Caco-2 (cell line): ENCODE results near the gene PNKD. TPM values are rescaled to one million over a fixed set of nuclear protein-coding genes. Genes with fewer than 3 reads are reported as not detected.
A peak's percentile ranks its signal among the peaks of the same experiment; 100 is the strongest.

Experiments used
- BruUV-seq: library from RNA; stranded (reverse); fragments of 400-500 nt; replicated peaks from 2 replicates; lab custom pipeline; 2021; lab: Mats Ljungman, UMichigan
- CTCF ChIA-PET: fragments of 300-600 bp; sonication (Branson Sonifier 250); formaldehyde crosslinking; loops from one replicate; lab custom pipeline; 2022; ENCODE audit warnings: antibody characterized with exemption; lab: Charles Lee
- POLR2A ChIA-PET: fragments of 300-600 bp; sonication (Branson Sonifier 250); formaldehyde crosslinking; loops from one replicate; lab custom pipeline; 2022; ENCODE audit warnings: antibody characterized with exemption; lab: Charles Lee
- DNase-seq, 2 experiments: peaks; one replicate each; pipeline versions ENCODE4 v3.0.0 to v3.0.0-alpha.2; 2020 to 2022
- H3K27me3 ChIP-seq: replicated peaks from 2 replicates; pipeline ENCODE4 v1.6.0; 2011; ENCODE audit warnings: low read length; ENCODE audit not compliant: control insufficient read depth, insufficient read depth
- H3K36me3 ChIP-seq: 2 replicates; pipeline ENCODE4 v1.5.1; 2011; ENCODE audit warnings: low read length; ENCODE audit not compliant: control insufficient read depth, insufficient read depth
- H3K4me1 ChIP-seq: fragments of 250-450 bp; sonication (Bioruptor Pico); 2 replicates; pipeline ENCODE4 v1.5.1; 2020; ENCODE audit warnings: mild to moderate bottlenecking
- H3K4me3 ChIP-seq: 2 replicates; pipeline ENCODE4 v1.5.1; 2011; ENCODE audit warnings: low read depth, mild to moderate bottlenecking, control low read depth, low read length
- H3K9me3 ChIP-seq: fragments of 250-450 bp; sonication (Bioruptor Pico); 2 replicates; pipeline ENCODE4 v1.5.1; 2020; ENCODE audit warnings: mild to moderate bottlenecking, moderate library complexity
- H3K27ac Mint-ChIP-seq: one replicate; pipeline ENCODE4 v1.8.0; 2022; ENCODE audit warnings: mixed read lengths; ENCODE audit not compliant: unreplicated experiment
- H3K27me3 Mint-ChIP-seq: one replicate; pipeline ENCODE4 v1.8.0; 2022; ENCODE audit warnings: mixed read lengths; ENCODE audit not compliant: insufficient read depth, unreplicated experiment
- H3K36me3 Mint-ChIP-seq: one replicate; pipeline ENCODE4 v1.8.0; 2022; ENCODE audit warnings: mild to moderate bottlenecking, mixed read lengths; ENCODE audit not compliant: insufficient read depth, unreplicated experiment
- H3K4me1 Mint-ChIP-seq: one replicate; pipeline ENCODE4 v1.8.0; 2022; ENCODE audit warnings: low read depth, mixed read lengths; ENCODE audit not compliant: unreplicated experiment
- H3K4me3 Mint-ChIP-seq: one replicate; pipeline ENCODE4 v1.8.0; 2022; ENCODE audit warnings: mild to moderate bottlenecking, moderate library complexity, mixed read lengths; ENCODE audit not compliant: unreplicated experiment
- H3K9me3 Mint-ChIP-seq: one replicate; pipeline ENCODE4 v1.8.0; 2022; ENCODE audit warnings: mixed read lengths; ENCODE audit not compliant: unreplicated experiment
- intact Hi-C: fragments of 100-400 bp; cut with micrococcal nuclease; formaldehyde crosslinking; loops from one replicate; pipeline ENCODE4 v1.10.0; 2022; ENCODE audit not compliant: unreplicated experiment
- total RNA-seq: library from RNA; stranded (reverse); gene quantifications from 2 replicates; pipeline ENCODE4 v1.2.3, GENCODE V29; 2022
- TF ChIP-seq, protein P1 (sequence below), 2 experiments: fragments of 200-600 bp in 1 of 2; IDR thresholded peaks; 1 replicate in 1 of 2; 2 replicates in 1 of 2; pipeline versions ENCODE4 v1.5.1 to v1.8.0; 2011 to 2022; ENCODE audit warnings: antibody characterized with exemption in 1 of 2, control low read depth in 1 of 2, inconsistent platforms in 1 of 2, low read depth in 1 of 2, low read length in 1 of 2, mild to moderate bottlenecking in 1 of 2, moderate library complexity in 1 of 2; ENCODE audit not compliant: insufficient read depth in 1 of 2, severe bottlenecking in 1 of 2, unreplicated experiment in 1 of 2

Gene PNKD
- total RNA-seq, 1 experiment from 2014 or later: 39.2 TPM

GRCh38 chr2:218291318-218292047 lies 21.2 kb downstream of the PNKD start:
- intact Hi-C loops: loop anchor here (1.0 to 10.0 kb wide), 3 partner anchors 10 to 273 kb away; partner anchors contain the start of genes CNOT9 and USP37
- peaks cover 88% of the 10 kb centered on the region for H3K4me1 ChIP-seq

DNA sequence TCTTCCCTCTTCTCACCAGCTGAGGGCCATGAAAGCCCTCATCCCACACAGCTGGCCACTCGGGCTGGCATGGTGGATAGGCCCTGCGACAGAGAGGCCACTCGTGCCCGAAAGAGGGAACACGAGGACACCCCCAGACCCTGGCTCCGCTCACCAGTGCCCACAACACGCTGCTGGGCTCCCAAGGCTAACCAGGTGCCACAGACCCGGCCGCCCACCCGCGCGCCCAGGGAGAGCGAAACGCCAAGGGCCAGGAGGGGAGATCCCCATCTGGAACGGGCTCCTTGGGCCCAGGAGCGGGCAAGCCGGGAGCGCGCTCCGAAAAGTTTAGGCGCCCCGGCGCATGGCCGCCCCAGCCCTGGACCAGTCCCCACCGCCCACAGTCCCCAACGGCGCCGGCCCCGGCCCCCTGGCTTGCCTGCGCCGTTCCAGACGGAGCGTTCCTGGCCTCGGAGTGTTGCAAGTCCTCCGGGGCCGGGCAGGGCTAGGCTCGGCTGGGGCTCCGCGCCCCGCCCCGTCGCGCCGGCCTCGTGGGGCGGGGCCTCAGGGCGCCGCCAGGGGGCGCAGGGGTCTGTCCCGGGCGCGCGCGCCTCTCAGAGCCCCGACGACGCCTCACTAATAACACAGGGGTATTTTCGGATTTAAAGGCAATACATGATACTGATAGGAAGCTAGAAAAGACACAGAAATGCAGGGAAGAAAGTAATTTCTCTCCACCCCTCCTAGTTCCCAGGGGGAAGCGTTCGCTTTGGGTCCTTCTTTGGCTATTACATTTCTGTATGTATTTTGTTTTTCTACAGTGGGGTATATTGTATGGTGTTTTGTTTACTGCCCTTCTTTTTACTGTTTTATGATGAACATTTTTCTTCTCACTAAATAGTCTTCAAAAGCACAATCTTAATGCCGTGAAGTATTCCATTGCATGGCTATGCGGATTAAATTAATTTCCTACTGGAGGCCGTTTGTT lies 22.0 kb downstream of the PNKD start, which contains the start of gene TMBIM1:
TMBIM1 (minus strand) TSS at position 456 of the 967 bp plus-strand sequence. CDS start 10,362 bp downstream, outside the sequence.
- intact Hi-C loops: loop anchor here (1.0 to 10.0 kb wide), 5 partner anchors 9 to 272 kb away; partner anchors contain the start of genes CNOT9 and USP37
- peaks cover 56% of the 10 kb centered on the region for H3K4me1 Mint-ChIP-seq
- TF ChIP-seq, protein P1, sequence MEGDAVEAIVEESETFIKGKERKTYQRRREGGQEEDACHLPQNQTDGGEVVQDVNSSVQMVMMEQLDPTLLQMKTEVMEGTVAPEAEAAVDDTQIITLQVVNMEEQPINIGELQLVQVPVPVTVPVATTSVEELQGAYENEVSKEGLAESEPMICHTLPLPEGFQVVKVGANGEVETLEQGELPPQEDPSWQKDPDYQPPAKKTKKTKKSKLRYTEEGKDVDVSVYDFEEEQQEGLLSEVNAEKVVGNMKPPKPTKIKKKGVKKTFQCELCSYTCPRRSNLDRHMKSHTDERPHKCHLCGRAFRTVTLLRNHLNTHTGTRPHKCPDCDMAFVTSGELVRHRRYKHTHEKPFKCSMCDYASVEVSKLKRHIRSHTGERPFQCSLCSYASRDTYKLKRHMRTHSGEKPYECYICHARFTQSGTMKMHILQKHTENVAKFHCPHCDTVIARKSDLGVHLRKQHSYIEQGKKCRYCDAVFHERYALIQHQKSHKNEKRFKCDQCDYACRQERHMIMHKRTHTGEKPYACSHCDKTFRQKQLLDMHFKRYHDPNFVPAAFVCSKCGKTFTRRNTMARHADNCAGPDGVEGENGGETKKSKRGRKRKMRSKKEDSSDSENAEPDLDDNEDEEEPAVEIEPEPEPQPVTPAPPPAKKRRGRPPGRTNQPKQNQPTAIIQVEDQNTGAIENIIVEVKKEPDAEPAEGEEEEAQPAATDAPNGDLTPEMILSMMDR (IDR thresholded peaks at IDR 0.05; ENCODE audit: insufficient read depth in 1 of 2, low read depth in 1 of 2, low read length in 1 of 2, severe bottlenecking in 1 of 2, unreplicated experiment in 1 of 2): peak; percentile 49 to 95
- Histone ChIP-seq H3K9me3 (no peaks in the 10 kb centered on the region), H3K4me3 (peak within 1 kb of the TSS; percentile 97), H3K27me3 (no peaks in the 10 kb centered on the region), H3K4me1 (peaks cover 83% of the 10 kb centered on the region), H3K36me3 (no peaks in the 10 kb centered on the region)
- H3K4me3 Mint-ChIP-seq: peak within 1 kb of the TSS; percentile 86
- TSS peak; percentile 14 for BruUV-seq
- POLR2A ChIA-PET: interaction anchor here (1.4 to 4.3 kb wide), 6 partner anchors 8 to 107 kb away, joined by 5 to 37 read pairs (median 12); partner anchors contain the start of genes AAMP, CTDSP1 and PNKD
- H3K9me3 Mint-ChIP-seq: no peaks in the 10 kb centered on the region
- H3K36me3 Mint-ChIP-seq: peaks cover 33% of the 10 kb centered on the region
- H3K27ac Mint-ChIP-seq: peak within 1 kb of the TSS; percentile 100
- DNase-seq: peak; percentile 75 to 94
- no peaks in the 10 kb centered on the region for H3K27me3 Mint-ChIP-seq
- CTCF ChIA-PET: interaction anchor here (1.0 to 11.4 kb wide), 8 partner anchors 19 to 173 kb away, joined by 3 to 121 read pairs (median 6); partner anchors contain the start of genes AAMP, CTDSP1 and PNKD

More at GRCh38 chr2:218291318-218292047, 21.2 kb downstream of the PNKD start:
- Mint-ChIP-seq H3K27me3 (no peaks in the 10 kb centered on the region), H3K4me3 (peak overlapping the region; percentile 86), H3K9me3 (no peaks in the 10 kb centered on the region), H3K36me3 (peaks cover 42% of the 10 kb centered on the region), H3K27ac (peak overlapping the region; percentile 100), H3K4me1 (peaks cover 63% of the 10 kb centered on the region)
- no peaks in the 10 kb centered on the region for H3K9me3 ChIP-seq
- ChIA-PET CTCF (interaction anchor here (11.4 kb wide), 1 partner anchor 19 kb away, joined by 121 read pairs; the partner anchor contains the start of genes AAMP and PNKD), POLR2A (interaction anchor here (0.5 to 0.6 kb wide), 2 partner anchors 21 to 108 kb away, joined by 4 to 6 read pairs; partner anchors contain the start of gene CTDSP1)
- TF ChIP-seq, protein P1 (IDR thresholded peaks at IDR 0.05; ENCODE audit: insufficient read depth in 1 of 2, low read depth in 1 of 2, low read length in 1 of 2, severe bottlenecking in 1 of 2, unreplicated experiment in 1 of 2): no peak
- DNase-seq: no peak
- peak overlapping the region; percentile 97 for H3K4me3 ChIP-seq
- no peaks in the 10 kb centered on the region for H3K27me3 ChIP-seq
- BruUV-seq: no TSS peak
- no peaks in the 10 kb centered on the region for H3K36me3 ChIP-seq
